Left ventricle myocardium superior (tissue), 1 donor: ENCODE data around the gene PSAPL1. TPM values are rescaled to one million over a fixed set of nuclear protein-coding genes. Genes with fewer than 3 reads are reported as not detected.

ENCODE experiments used
- ATAC-seq: fragments of 200-7000 bp; cut with Tn5 transposase; one replicate; pipeline ENCODE4 v1.9.1; 2020; ENCODE audit warnings: mild to moderate bottlenecking, moderate library complexity
- DNase-seq: peaks from one replicate; pipeline ENCODE4 v3.0.0-alpha.2; 2020
- intact Hi-C: fragments of 100-400 bp; cut with micrococcal nuclease; formaldehyde crosslinking; loops from one replicate; pipeline ENCODE4 v1.11.0; 2022
- long read RNA-seq: library from polyadenylated mRNA; unstranded; transcript quantifications from one replicate; pipeline ENCODE4 v2.0.0, GENCODE V29; 2021
- total RNA-seq: library from RNA; stranded (reverse); fragmentation: NEBNext Ultra II Directional; extraction: Animal tissue kit (Norgen Biotek cat#: 25700); gene quantifications from one replicate; pipeline ENCODE4 v1.2.1, GENCODE V29; 2021
- donor health status: DM: no; HTN: yes; CAD: no; lungs with severe emphysema.

The PSAPL1 gene
- total RNA-seq: not detected
- long read RNA-seq: 0 reads

GRCh38 chr4:7434766-7435150, at the start of gene PSAPL1:
Gene PSAPL1, minus strand, starts transcription at chr4:7434930. Its CDS starts 51 bp downstream, at chr4:7434879.
- ATAC-seq (peak; percentile 94), DNase-seq (peak; percentile 70)
- intact Hi-C loops: no loop called here

- intact Hi-C loops: no loop called here
- ATAC-seq (no peak), DNase-seq (no peak)
These were observed 46.5 kb upstream of the PSAPL1 start for GRCh38 chr4:7481227-7481626.

GRCh38 chr4:7480423-7480822, 45.7 kb upstream of the PSAPL1 start:
- no peak for ATAC-seq
- intact Hi-C loops: no loop called here
- DNase-seq: no peak

GRCh38 chr4:7478665-7479064, 43.9 kb upstream of the PSAPL1 start:
- intact Hi-C loops: no loop called here
- ATAC-seq (no peak), DNase-seq (no peak)

GRCh38 chr4:7477695-7478094, 43.0 kb upstream of the PSAPL1 start:
- intact Hi-C loops: no loop called here
- no peak for DNase-seq

DNA sequence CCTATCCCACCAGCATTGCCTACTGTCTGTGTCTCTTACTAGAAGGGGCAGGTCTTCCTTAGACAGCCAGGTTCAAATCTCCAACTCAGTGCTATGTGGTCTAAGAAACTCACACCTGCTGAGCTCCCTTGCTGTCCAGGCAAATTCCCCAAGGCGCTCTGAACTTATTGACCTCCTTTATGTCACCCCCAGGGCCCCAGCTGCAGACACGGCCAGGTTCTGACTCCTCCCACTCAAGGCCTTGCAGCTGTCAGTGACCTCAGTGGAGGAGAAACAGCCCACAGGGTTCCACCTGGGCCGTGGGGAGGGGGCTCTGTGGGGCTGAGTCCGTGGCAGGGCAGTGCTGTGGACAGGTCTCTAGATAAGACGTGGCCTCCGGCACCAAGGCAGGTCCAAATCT, 42.1 kb upstream of the PSAPL1 start:
- no peak for ATAC-seq

More at GRCh38 chr4:7477695-7478094, 43.0 kb upstream of the PSAPL1 start:
- ATAC-seq: no peak

DNA sequence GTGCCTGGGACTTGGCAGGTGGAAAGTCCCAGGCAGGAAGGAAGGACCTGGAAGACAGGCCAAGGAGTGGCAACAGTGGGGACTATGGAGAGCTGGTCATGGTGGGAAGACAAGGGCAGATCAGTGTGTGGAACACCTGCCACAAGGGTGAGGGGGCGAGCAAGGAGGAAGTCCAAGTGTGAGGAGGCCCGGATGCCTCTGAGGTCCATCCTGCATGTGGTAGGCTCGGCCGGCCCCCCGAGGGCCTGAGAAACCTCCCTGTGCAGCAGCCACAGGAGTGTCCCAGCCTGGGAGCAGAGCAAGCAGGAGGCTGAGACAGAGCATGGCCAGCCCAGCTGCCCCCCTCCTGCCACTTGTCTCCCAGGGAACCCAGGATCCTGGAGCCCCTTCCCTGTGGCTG, 40.5 kb upstream of the PSAPL1 start:
- intact Hi-C loops: no loop called here
- ATAC-seq (no peak), DNase-seq (no peak)

More for the DNA sequence above, 42.1 kb upstream of the PSAPL1 start:
- intact Hi-C loops: no loop called here
- no peak for DNase-seq

GRCh38 chr4:7474320-7474719, 39.6 kb upstream of the PSAPL1 start:
- DNase-seq: no peak
- intact Hi-C loops: no loop called here
- no peak for ATAC-seq

DNA sequence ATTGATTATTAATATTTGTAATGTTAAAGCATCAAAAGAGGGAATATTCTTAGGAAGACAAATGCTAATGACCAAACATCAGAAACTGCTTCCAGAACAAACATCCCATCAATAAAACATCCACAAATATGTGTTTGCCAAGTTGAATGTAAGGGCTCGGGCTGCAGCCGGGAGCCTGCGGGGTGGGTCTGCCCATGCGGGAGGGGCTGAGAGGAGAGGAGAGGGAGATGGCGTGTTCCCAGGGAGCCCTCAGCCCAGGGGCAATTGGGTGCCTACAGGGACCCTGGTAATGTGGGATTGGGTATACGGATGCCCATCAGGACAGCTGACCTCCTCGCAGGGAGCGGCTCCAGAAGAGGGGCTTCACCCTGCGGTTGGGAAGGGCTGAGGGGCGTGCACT, 38.4 kb upstream of the PSAPL1 start:
- DNase-seq (no peak), ATAC-seq (no peak)
- intact Hi-C loops: no loop called here

DNA sequence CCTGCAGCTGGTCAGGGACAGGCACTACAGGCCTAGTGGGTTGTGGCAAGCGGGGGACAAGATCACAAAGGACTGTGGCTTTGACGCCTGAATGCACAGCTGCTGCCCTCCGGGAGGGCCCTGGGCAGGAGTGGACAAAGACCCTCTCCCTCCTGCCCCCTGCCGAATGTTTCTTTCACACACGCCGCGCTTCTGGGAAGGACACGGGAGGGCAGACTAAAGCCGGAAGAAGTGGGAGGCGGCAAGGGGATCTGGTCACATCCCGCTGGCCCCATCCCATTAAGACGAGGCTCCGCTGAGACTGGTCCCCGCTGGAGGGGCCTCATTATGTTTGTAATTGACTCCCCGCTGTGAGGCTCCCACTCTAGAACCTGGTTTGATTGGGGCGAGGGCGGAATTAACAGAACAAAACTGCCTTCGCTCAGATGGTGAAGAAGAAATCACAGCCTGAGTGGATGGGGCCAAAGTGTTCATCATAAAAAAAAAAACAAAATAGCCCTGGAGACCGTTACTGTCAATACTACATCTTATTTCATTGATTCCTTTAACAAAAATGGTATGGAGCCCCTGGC, 37.8 kb upstream of the PSAPL1 start:
- DNase-seq (no peak), ATAC-seq (no peak)
- intact Hi-C loops: no loop called here

GRCh38 chr4:7470522-7471128, 35.9 kb upstream of the PSAPL1 start:
- intact Hi-C loops: no loop called here
- ATAC-seq (no peak), DNase-seq (no peak)

DNA sequence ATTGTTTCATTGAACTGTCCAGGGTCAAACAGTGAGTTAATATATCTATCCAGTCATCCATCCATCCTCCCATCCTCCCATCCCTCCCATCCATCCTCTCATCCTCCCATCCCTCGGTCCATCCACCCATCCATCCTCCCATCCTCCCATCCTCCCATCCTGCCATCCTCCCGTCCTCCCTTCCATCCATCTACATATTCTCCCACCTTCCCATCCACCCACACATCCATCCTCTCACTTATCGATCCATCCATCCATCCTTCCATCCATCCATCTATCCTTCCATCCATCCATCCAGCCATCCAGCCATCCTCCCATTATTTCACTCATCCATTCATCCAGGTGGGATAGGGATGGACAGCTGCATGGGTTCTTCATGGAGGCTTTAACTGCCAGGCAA, 35.4 kb upstream of the PSAPL1 start:
- ATAC-seq (no peak), DNase-seq (no peak)
- intact Hi-C loops: no loop called here

GRCh38 chr4:7469023-7469422, 34.3 kb upstream of the PSAPL1 start:
- no peak for ATAC-seq
- intact Hi-C loops: no loop called here
- no peak for DNase-seq

- DNase-seq (no peak), ATAC-seq (no peak)
- intact Hi-C loops: no loop called here
These were observed 32.7 kb upstream of the PSAPL1 start for GRCh38 chr4:7467471-7467870.

DNA sequence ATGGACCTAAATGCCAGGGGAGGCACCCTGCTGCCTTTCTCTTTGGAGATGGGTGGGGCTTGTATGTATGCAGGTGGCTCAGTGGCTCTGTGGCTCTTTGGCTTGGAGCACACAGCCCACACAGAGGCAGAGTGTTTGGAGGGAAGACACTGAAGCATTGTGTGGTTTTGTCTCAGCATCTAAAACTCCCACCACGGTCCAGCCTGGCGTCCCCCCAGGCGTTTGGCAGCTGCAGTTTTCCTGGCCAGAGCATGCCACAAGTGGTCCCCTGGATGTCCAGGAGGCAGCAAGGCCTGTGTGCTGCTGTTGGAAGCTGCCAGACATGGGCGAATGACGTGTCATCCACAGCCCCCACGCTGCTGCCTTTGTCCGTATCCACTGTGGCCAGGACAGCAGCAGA, 32.2 kb upstream of the PSAPL1 start:
- intact Hi-C loops: no loop called here
- ATAC-seq: no peak
- DNase-seq: no peak

GRCh38 chr4:7466215-7466614, 31.5 kb upstream of the PSAPL1 start:
- no peak for DNase-seq
- intact Hi-C loops: no loop called here
- no peak for ATAC-seq

DNA sequence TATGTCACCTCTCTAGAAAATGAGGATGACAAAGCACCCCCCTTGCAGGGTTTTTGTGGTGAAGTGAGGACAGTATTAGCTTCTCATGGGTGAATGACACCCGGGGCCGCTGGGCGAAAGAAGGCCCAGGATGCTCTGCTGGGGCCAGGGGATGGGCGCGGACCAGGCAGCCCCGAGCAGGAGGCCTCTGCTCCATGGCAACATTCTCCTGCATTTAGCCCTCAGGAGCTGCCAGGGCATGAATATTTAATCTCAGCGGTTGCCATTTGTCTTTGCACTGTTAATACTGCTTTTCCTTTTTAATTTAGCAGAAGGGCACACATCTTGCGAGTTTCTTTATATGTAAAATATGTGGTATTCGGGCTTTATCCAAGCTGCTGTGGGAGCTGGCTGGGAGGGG, 30.3 kb upstream of the PSAPL1 start:
- DNase-seq: no peak

GRCh38 chr4:7464259-7464655, 29.5 kb upstream of the PSAPL1 start:
- DNase-seq (no peak), ATAC-seq (no peak)
- intact Hi-C loops: no loop called here

More for the DNA sequence above, 30.3 kb upstream of the PSAPL1 start:
- intact Hi-C loops: no loop called here
- ATAC-seq: no peak

DNA sequence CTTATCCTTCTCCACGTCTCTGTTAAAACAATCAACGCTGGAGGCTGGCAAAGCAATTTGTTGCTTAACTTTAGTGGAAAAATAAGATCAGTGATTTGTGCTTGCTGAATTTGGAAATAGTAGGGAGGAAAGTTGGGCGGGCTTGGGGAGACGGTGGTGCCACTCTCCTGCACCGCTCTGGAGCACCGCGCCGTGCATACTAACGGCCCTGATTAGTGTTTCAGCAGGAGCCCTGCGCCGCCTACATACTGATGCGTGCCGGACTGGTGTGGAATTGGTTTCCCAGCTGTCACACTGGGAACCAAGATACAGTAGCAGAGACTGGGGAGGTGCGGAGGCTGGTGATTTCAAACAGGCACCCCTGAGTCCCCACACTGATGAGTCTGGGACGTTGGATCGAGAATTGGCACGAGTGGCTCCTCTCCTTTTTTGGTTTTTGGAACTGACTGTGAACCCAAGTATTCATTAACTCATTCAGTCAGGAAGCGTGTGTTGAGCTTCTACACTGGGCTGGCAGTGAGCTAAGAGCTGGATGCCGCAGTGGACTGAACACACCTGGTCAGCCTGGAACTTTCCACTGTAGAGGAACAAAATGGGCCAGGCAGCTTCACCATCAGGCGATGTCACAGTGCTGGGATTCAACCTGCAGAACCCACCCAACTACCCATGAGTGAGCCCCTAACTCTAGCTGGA, 29.0 kb upstream of the PSAPL1 start:
- DNase-seq: no peak
- no peak for ATAC-seq
- intact Hi-C loops: no loop called here

DNA sequence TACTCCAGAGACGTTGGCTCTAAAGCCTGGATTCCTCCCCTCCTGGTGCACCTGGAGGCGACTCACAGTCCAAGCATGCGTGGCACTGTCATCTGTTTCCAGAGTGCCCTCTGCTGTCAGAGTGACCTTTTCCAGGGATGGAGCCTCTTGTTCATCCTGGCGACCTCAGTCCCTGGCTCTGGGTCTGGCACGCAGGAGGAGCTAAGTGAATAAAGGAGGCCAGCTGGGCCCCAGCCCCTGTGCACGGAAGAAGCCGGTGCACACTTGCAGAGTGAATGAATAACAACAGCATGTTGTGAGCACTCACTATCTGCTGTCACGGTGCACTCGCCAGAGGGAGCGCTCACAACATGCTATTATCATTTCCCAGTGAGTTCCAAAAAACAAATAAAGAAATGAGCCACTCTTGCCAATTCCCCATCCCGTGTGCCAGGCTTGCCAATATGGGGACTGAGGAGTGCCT, 27.8 kb upstream of the PSAPL1 start:
- intact Hi-C loops: no loop called here
- ATAC-seq (peak; percentile 86), DNase-seq (peak; percentile 62)

DNA sequence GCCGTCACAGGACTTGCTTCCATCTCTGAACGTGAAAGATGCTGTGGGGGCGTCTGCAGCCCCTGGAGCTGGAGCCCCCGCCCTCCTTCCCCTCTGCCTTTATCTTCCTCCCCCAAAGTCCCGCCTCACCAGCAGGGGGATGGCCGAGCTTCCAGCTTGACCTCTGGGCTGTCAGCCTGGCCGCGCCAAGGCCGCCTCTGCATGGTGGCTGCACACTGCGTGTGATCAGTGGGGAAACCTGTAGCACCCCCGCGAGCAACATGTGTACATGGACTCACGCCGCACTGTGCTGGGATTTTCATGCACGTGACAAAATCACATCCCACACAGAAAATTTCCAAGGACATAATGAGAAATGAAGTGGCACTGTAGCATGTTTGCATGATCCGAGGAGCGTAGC, 26.5 kb upstream of the PSAPL1 start:
- no peak for ATAC-seq
- no peak for DNase-seq
- intact Hi-C loops: no loop called here
